H1 (cell line): ENCODE measurements around the gene BACE2. TPM values are rescaled to one million over a fixed set of nuclear protein-coding genes. Genes with fewer than 3 reads are reported as not detected.

ENCODE experiments used
- CTCF ChIA-PET: fragments of 300-600 bp; sonication (Branson Sonifier 250); formaldehyde crosslinking; loops from one replicate; lab custom pipeline; 2021; ENCODE audit not compliant: partially characterized antibody; lab: Charles Lee
- POLR2A ChIA-PET: fragments of 300-600 bp; sonication (Branson Sonifier 250); formaldehyde crosslinking; loops from one replicate; lab custom pipeline; 2021; ENCODE audit warnings: inconsistent platforms; ENCODE audit not compliant: partially characterized antibody; lab: Charles Lee
- DNase-seq, 2 experiments: peaks; one replicate each; pipeline versions ENCODE4 v3.0.0 to v3.0.0-alpha.2; 2010 to 2022; ENCODE audit warnings: low spot score in 2 of 2, low read depth in 1 of 2, mixed read lengths in 1 of 2
- FAIRE-seq: peaks from 2 replicates; lab custom pipeline; 2011; peaks lifted over from hg19 to GRCh38; lab: Jason Lieb, UNC
- H2AFZ ChIP-seq: 2 replicates; pipeline ENCODE4 v1.8.1; 2012; ENCODE audit warnings: low read length, inconsistent platforms
- H2AK5ac ChIP-seq: 2 replicates; pipeline ENCODE4 v1.6.1; 2013; ENCODE audit warnings: low read depth, low read length
- H2BK120ac ChIP-seq: replicated peaks from 2 replicates; pipeline ENCODE3; 2013; ENCODE audit warnings: low read depth, low read length, inconsistent platforms
- H2BK12ac ChIP-seq: 2 replicates; pipeline ENCODE4 v1.6.1; 2013; ENCODE audit warnings: low read depth, low read length
- H2BK15ac ChIP-seq: 2 replicates; pipeline ENCODE4 v1.6.1; 2013; ENCODE audit warnings: low read length
- H2BK20ac ChIP-seq: 2 replicates; pipeline ENCODE4 v1.6.1; 2013; ENCODE audit warnings: low read length
- H2BK5ac ChIP-seq: 2 replicates; pipeline ENCODE4 v1.6.1; 2013; ENCODE audit warnings: low read depth, low read length
- H3K14ac ChIP-seq: 2 replicates; pipeline ENCODE4 v1.6.1; 2013; ENCODE audit warnings: inconsistent platforms; ENCODE audit not compliant: insufficient read length
- H3K18ac ChIP-seq: 2 replicates; pipeline ENCODE4 v1.6.1; 2013; ENCODE audit warnings: low read length; ENCODE audit errors: extremely low read depth
- H3K23ac ChIP-seq: 2 replicates; pipeline ENCODE4 v1.6.1; 2013; ENCODE audit warnings: inconsistent platforms; ENCODE audit not compliant: insufficient read length
- H3K23me2 ChIP-seq: 2 replicates; pipeline ENCODE4 v1.6.1; 2013; ENCODE audit warnings: low read depth, low read length
- H3K27ac ChIP-seq: 2 replicates; pipeline ENCODE4 v1.6.1; 2011; ENCODE audit warnings: low read depth, low read length, inconsistent platforms
- H3K27me3 ChIP-seq, 4 experiments: replicated peaks in 1 of 4; 1 replicate in 1 of 4; 2 replicates in 3 of 4; pipeline versions ENCODE4 v1.6.1 to v1.8.1; 2011 to 2013; ENCODE audit warnings: low read length in 3 of 4, mild to moderate bottlenecking in 3 of 4, inconsistent platforms in 2 of 4, mixed read lengths in 2 of 4, moderate library complexity in 1 of 4; ENCODE audit not compliant: control insufficient read depth in 3 of 4, insufficient read depth in 3 of 4; ENCODE audit errors: extremely low read depth in 1 of 4
- H3K36me3 ChIP-seq, 4 experiments: 2 replicates each; pipeline versions ENCODE4 v1.6.1 to v1.8.1; 2011 to 2013; ENCODE audit warnings: mild to moderate bottlenecking in 4 of 4, low read length in 3 of 4, moderate library complexity in 2 of 4, control low read depth in 1 of 4, inconsistent platforms in 1 of 4; ENCODE audit not compliant: insufficient read depth in 4 of 4, control insufficient read depth in 2 of 4
- H3K4ac ChIP-seq: replicated peaks from 2 replicates; pipeline ENCODE3; 2013; ENCODE audit warnings: low read length, low read depth, mixed read lengths, inconsistent platforms; ENCODE audit not compliant: insufficient read length
- H3K4me1 ChIP-seq, 4 experiments: replicated peaks in 1 of 4; 1 replicate in 1 of 4; 2 replicates in 3 of 4; pipeline versions ENCODE4 v1.6.1 to v1.8.1; 2011 to 2013; ENCODE audit warnings: low read length in 3 of 4, inconsistent platforms in 2 of 4, mixed read lengths in 1 of 4; ENCODE audit not compliant: insufficient read depth in 4 of 4, control insufficient read depth in 3 of 4
- H3K4me2 ChIP-seq, 2 experiments: 2 replicates each; pipeline versions ENCODE4 v1.6.1 to v1.8.1; 2011 to 2013; ENCODE audit warnings: low read depth in 2 of 2, low read length in 2 of 2, control low read depth in 1 of 2, inconsistent platforms in 1 of 2, mild to moderate bottlenecking in 1 of 2; ENCODE audit not compliant: insufficient read depth in 1 of 2
- H3K4me3 ChIP-seq, 4 experiments: fragments of 200-600, 300-600 bp in 1 of 4; sonication (generic), shearing (Covaris generic), sonication (Bioruptor Twin) in 1 of 4; 2 replicates each; pipeline versions ENCODE4 v1.5.1 to v1.8.1; 2011 to 2016; ENCODE audit warnings: low read length in 4 of 4, low read depth in 3 of 4, control low read depth in 2 of 4, inconsistent platforms in 2 of 4, mild to moderate bottlenecking in 2 of 4, mixed read lengths in 1 of 4, moderate library complexity in 1 of 4; ENCODE audit not compliant: insufficient read depth in 2 of 4; ENCODE audit errors: extremely low read depth in 1 of 4
- H3K56ac ChIP-seq: replicated peaks from 2 replicates; pipeline ENCODE3; 2013; ENCODE audit warnings: low read depth, mild to moderate bottlenecking, mixed read lengths, low read length, inconsistent platforms; ENCODE audit not compliant: insufficient read length
- H3K79me1 ChIP-seq: 2 replicates; pipeline ENCODE4 v1.6.1; 2013; ENCODE audit warnings: low read depth, low read length, control low read depth
- H3K79me2 ChIP-seq, 2 experiments: 2 replicates each; pipeline versions ENCODE4 v1.6.1 to v1.8.1; 2012 to 2013; ENCODE audit warnings: low read length in 2 of 2, mild to moderate bottlenecking in 2 of 2, inconsistent platforms in 1 of 2; ENCODE audit not compliant: insufficient read depth in 2 of 2, control insufficient read depth in 1 of 2
- H3K9ac ChIP-seq, 4 experiments: replicated peaks in 1 of 4; 1 replicate in 1 of 4; 2 replicates in 3 of 4; pipeline versions ENCODE4 v1.6.1 to v1.8.1; 2011 to 2013; ENCODE audit warnings: low read depth in 3 of 4, low read length in 3 of 4, control low read depth in 2 of 4, mild to moderate bottlenecking in 2 of 4, moderate library complexity in 2 of 4, inconsistent platforms in 1 of 4; ENCODE audit errors: extremely low read depth in 1 of 4
- H3K9me3 ChIP-seq, 2 experiments: 2 replicates each; pipeline versions ENCODE4 v1.6.1 to v1.8.1; 2012 to 2013; ENCODE audit warnings: mild to moderate bottlenecking in 2 of 2, moderate library complexity in 2 of 2, control low read depth in 1 of 2, inconsistent platforms in 1 of 2, low read depth in 1 of 2, low read length in 1 of 2, mixed read lengths in 1 of 2; ENCODE audit not compliant: insufficient read depth in 2 of 2
- H4K20me1 ChIP-seq, 2 experiments: replicated peaks in 1 of 2; 2 replicates each; pipeline versions ENCODE3 to v1.8.1; 2011 to 2013; ENCODE audit warnings: inconsistent platforms in 2 of 2, low read length in 2 of 2, mild to moderate bottlenecking in 1 of 2; ENCODE audit not compliant: insufficient read depth in 2 of 2, control insufficient read depth in 1 of 2
- H4K5ac ChIP-seq: 2 replicates; pipeline ENCODE4 v1.6.1; 2013; ENCODE audit warnings: low read length, low read depth, mixed read lengths, inconsistent platforms; ENCODE audit not compliant: insufficient read length
- H4K8ac ChIP-seq: 2 replicates; pipeline ENCODE4 v1.8.0; 2013; ENCODE audit warnings: mild to moderate bottlenecking, moderate library complexity, low read length, inconsistent platforms; ENCODE audit not compliant: insufficient read depth; ENCODE audit errors: extremely low read depth
- H4K91ac ChIP-seq: replicated peaks from 2 replicates; pipeline ENCODE3; 2013; ENCODE audit warnings: low read length, mixed read lengths, inconsistent platforms; ENCODE audit not compliant: insufficient read length
- BCL11A ChIP-seq, 2 experiments: IDR thresholded peaks; one replicate each; pipeline ENCODE4 v1.6.1; 2011; ENCODE audit warnings: low read depth in 2 of 2, low read length in 2 of 2, mild to moderate bottlenecking in 2 of 2
- CREB1 ChIP-seq: IDR thresholded peaks from 2 replicates; pipeline ENCODE4 v1.6.1; 2012; ENCODE audit warnings: inconsistent platforms
- GTF2F1 ChIP-seq: IDR thresholded peaks from 2 replicates; pipeline ENCODE4 v1.6.1; 2012; ENCODE audit warnings: low read depth, low read length, improper control_type of control experiment, borderline replicate concordance
- RNF2 ChIP-seq: fragments of 200-900, 300-1000 bp; sonication (generic); IDR thresholded peaks from 2 replicates; pipeline ENCODE4 v1.7.1; 2016; ENCODE audit warnings: borderline replicate concordance, low read depth, mild to moderate bottlenecking, antibody characterized with exemption, low read length; ENCODE audit not compliant: poor library complexity, severe bottlenecking; ENCODE audit errors: missing control alignments
- WGBS, 2 experiments: shearing (Covaris generic) in 1 of 2; methylation state at CpG; one replicate each; pipeline versions ENCODE4 v1.1.6 to v1.1.7; 2013 to 2015; ENCODE audit warnings: low lambda C conversion rate in 2 of 2, mixed read lengths in 2 of 2, inconsistent platforms in 1 of 2, low coverage in 1 of 2, missing lambda C conversion rate in 1 of 2; ENCODE audit not compliant: insufficient replicate concordance in 2 of 2, insufficient coverage in 1 of 2, insufficient read length in 1 of 2; ENCODE audit errors: extremely low coverage in 1 of 2, missing lambda C conversion rate in 1 of 2; 5-methylcytosine and 5-hydroxymethylcytosine counted together
- polyA plus RNA-seq, 7 experiments: library from polyadenylated mRNA; depleted of rRNA in 3 of 7; stranded (reverse) in 5 of 7; unstranded in 2 of 7; fragments of >200 nt in 5 of 7; fragments of 200-250 nt in 2 of 7; gene quantifications; 1 replicate in 5 of 7; 2 replicates in 1 of 7; 4 replicates in 1 of 7; pipeline versions ENCODE4 v1.2.1 to v1.2.3, GENCODE V29; 2011 to 2013; ENCODE audit warnings: missing spikeins in 2 of 7, mixed read lengths in 2 of 7
- total RNA-seq: library from RNA; stranded (reverse); fragmentation: NEBNext Ultra II Directional; extraction: Animal tissue kit (Norgen Biotek cat#: 25700); gene quantifications from 2 replicates; pipeline ENCODE4 v1.2.1, GENCODE V29; 2021
- TF ChIP-seq, protein P1 (sequence below): IDR thresholded peaks from 2 replicates; pipeline ENCODE4 v1.6.1; 2011; ENCODE audit warnings: low read length, improper control_type of control experiment

Gene BACE2
- total and polyA plus RNA-seq, 2 of the 8 experiments (the other 6 are each of a cell fraction or from before 2014, with no cell fraction given) = 8.1 to 10.9 TPM

- no peak overlapping the region for H3K9ac ChIP-seq
- no peak overlapping the region for H2BK120ac ChIP-seq
- no peak overlapping the region for H2BK12ac ChIP-seq
- H3K56ac ChIP-seq = no peak overlapping the region
- no peaks in the 10 kb centered on the region for H3K79me2 ChIP-seq
- no peak overlapping the region for H3K14ac ChIP-seq
- H2AFZ ChIP-seq = no peak overlapping the region
- no peak overlapping the region for H4K8ac ChIP-seq
- DNase-seq (no peak), FAIRE-seq (no peak)
- H3K27me3 ChIP-seq = no peaks in the 10 kb centered on the region; a peak in 1 of 7 replicates
- no peak overlapping the region for H3K18ac ChIP-seq
- TF ChIP-seq BCL11A (IDR thresholded peaks at IDR 0.05; ENCODE audit: low read depth in 2 of 2, low read length in 2 of 2) (no peak), RNF2 (no peak), GTF2F1 (no peak), CREB1 (no peak)
- TF ChIP-seq, protein P1, sequence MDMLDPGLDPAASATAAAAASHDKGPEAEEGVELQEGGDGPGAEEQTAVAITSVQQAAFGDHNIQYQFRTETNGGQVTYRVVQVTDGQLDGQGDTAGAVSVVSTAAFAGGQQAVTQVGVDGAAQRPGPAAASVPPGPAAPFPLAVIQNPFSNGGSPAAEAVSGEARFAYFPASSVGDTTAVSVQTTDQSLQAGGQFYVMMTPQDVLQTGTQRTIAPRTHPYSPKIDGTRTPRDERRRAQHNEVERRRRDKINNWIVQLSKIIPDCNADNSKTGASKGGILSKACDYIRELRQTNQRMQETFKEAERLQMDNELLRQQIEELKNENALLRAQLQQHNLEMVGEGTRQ = no peak
- H2BK15ac ChIP-seq = no peak overlapping the region
- no peak overlapping the region for H2BK5ac ChIP-seq
- no peak overlapping the region for H4K5ac ChIP-seq
- H3K79me1 ChIP-seq = no peaks in the 10 kb centered on the region
- H3K4me3 ChIP-seq = no peak overlapping the region
- H3K27ac ChIP-seq = no peak overlapping the region
- CTCF ChIA-PET = interaction anchor here (0.8 to 2.0 kb wide), 2 partner anchors 11 to 74 kb away, joined by 3 to 6 read pairs; no protein-coding TSS in a partner anchor
- H4K20me1 ChIP-seq = no peaks in the 10 kb centered on the region
- H2AK5ac ChIP-seq = no peak overlapping the region
- H4K91ac ChIP-seq = no peak overlapping the region
- no peak overlapping the region for H2BK20ac ChIP-seq
- H3K36me3 ChIP-seq = no peaks in the 10 kb centered on the region
- no peak overlapping the region for H3K23ac ChIP-seq
- POLR2A ChIA-PET = no interaction called here
- no peaks in the 10 kb centered on the region for H3K23me2 ChIP-seq
- peaks cover 2 to 8% of the 10 kb centered on the region in 2 experiments; a peak in 2 of 4 replicates for H3K9me3 ChIP-seq
- no peak overlapping the region for H3K4me2 ChIP-seq
- no peaks in the 10 kb centered on the region for H3K4me1 ChIP-seq
- no peak overlapping the region for H3K4ac ChIP-seq
- 90% methylated on average over 2 of the region's 2 CpGs; no CpG with 5 or more reads in 1 of the 2 experiments for WGBS, 2 experiments
These were observed 9.9 kb upstream of the BACE2 start for GRCh38 chr21:41158026-41158425.
